Esophagus muscularis mucosa (tissue), 3 donors: ENCODE data around the gene TMEM238.

Source experiments
- EP300 ChIP-seq: sonication (generic); formaldehyde crosslinking; IDR thresholded peaks from one replicate; pipeline ENCODE4 v1.6.1; 2017; ENCODE audit warnings: antibody characterized with exemption
- TF ChIP-seq, protein P1 (sequence below), 3 experiments: fragments of 200-600 bp in 2 of 3; fragments of 450-650 bp in 1 of 3; sonication (generic) in 2 of 3; IDR thresholded peaks; one replicate each; pipeline ENCODE4 v1.5.1; 2017 to 2019; ENCODE audit warnings: antibody characterized with exemption in 3 of 3, mild to moderate bottlenecking in 2 of 3, moderate library complexity in 1 of 3

DNA sequence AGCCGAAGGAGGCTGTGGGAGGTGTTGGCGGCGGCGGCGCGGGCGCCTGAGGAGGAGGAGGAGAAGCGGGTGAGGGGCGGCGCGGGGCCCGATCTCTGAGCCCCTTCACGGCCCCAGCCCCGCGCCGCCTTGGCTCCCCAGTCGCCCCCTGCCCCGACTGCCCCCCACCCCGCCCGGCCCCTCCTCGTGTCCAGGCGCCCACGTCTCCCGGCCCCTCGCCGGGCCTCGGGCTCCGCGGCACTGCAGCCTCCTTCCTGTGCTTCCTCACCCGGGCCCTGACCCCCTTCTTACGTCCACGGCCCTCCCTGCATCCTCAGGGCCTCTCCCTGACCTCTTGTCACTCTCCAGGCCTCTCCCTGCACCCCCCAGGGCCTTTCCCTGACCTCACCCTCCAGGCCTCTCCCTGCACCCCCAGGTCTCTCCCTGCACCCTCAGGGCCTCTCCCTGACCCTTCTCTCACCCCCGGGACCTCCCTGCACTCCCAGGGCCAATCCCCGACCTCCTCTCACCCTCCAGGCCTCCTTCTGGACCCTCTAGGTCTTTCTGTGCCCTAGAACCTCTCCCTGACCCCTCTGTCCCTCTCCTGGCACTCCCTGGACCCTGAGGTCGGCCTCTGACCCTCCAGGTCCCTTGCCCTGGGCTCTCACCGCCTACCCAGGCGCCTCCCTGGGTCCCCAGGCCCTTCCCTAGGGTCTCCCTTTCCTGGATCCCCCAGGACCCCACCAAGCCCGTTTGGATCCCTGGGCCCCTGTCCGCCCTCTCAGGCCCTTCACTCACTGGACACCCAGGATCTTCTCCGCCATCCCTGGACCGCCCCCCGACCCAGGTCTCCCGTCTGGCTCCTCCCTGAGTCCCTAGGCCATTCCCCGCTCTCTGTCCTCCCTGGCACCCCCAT, 44.0 kb downstream of the TMEM238 start:
- TF ChIP-seq, protein P1, sequence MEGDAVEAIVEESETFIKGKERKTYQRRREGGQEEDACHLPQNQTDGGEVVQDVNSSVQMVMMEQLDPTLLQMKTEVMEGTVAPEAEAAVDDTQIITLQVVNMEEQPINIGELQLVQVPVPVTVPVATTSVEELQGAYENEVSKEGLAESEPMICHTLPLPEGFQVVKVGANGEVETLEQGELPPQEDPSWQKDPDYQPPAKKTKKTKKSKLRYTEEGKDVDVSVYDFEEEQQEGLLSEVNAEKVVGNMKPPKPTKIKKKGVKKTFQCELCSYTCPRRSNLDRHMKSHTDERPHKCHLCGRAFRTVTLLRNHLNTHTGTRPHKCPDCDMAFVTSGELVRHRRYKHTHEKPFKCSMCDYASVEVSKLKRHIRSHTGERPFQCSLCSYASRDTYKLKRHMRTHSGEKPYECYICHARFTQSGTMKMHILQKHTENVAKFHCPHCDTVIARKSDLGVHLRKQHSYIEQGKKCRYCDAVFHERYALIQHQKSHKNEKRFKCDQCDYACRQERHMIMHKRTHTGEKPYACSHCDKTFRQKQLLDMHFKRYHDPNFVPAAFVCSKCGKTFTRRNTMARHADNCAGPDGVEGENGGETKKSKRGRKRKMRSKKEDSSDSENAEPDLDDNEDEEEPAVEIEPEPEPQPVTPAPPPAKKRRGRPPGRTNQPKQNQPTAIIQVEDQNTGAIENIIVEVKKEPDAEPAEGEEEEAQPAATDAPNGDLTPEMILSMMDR (IDR thresholded peaks at IDR 0.05), result no peak
- TF ChIP-seq EP300, result no peak
